Esophagus squamous epithelium (tissue), 4 donors: ENCODE results near the gene L3MBTL2.

ENCODE experiments used
- POLR2A ChIP-seq, 4 donors: fragments of 450-650 bp; IDR thresholded peaks; one replicate each; pipeline ENCODE4 v1.6.1; 2017; ENCODE audit warnings: antibody characterized with exemption in 4 of 4, mild to moderate bottlenecking in 4 of 4, moderate library complexity in 3 of 4
- TF ChIP-seq, protein P1 (sequence below), 6 experiments: fragments of 450-650 bp in 4 of 6; fragments of 200-600 bp in 2 of 6; sonication (generic) in 2 of 6; IDR thresholded peaks; one replicate each; pipeline ENCODE4 v1.5.1; 2016 to 2019; ENCODE audit warnings: antibody characterized with exemption in 6 of 6, mild to moderate bottlenecking in 4 of 6, moderate library complexity in 4 of 6

DNA sequence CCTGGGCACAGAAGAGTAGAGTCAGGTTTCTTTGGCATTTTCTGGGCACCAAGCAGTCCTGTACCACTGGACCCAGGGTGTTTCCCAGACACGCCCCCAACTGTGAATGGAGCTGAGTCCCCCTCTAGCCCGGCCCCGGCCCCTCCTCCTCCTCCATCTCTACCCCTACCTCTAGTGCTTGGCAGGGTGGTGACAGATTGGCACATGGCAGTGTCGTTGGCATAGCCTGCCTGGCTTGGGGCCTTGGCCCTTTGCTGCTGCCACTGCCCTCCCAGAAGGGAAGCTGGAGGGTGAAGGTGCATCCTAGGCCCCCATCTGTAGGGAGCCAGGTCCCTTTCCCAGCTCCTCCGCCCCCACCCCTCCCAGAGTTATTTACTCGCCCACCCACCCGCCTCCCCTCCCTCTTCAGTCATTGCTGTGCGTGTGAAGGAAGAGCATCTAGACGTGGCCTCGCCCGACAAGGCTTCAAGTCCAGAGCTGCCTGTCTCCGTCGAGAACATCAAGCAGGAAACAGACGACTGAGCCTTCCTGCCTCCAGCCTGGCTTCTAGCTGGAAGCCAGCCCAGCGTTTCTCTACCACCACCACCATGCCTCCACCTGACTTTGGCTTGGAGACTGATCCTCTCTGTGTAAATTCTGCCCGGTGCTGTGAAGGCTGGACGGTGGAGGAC lies 24.8 kb downstream of the L3MBTL2 start:
- no peak for TF ChIP-seq POLR2A (IDR thresholded peaks at IDR 0.05)
- TF ChIP-seq, protein P1, sequence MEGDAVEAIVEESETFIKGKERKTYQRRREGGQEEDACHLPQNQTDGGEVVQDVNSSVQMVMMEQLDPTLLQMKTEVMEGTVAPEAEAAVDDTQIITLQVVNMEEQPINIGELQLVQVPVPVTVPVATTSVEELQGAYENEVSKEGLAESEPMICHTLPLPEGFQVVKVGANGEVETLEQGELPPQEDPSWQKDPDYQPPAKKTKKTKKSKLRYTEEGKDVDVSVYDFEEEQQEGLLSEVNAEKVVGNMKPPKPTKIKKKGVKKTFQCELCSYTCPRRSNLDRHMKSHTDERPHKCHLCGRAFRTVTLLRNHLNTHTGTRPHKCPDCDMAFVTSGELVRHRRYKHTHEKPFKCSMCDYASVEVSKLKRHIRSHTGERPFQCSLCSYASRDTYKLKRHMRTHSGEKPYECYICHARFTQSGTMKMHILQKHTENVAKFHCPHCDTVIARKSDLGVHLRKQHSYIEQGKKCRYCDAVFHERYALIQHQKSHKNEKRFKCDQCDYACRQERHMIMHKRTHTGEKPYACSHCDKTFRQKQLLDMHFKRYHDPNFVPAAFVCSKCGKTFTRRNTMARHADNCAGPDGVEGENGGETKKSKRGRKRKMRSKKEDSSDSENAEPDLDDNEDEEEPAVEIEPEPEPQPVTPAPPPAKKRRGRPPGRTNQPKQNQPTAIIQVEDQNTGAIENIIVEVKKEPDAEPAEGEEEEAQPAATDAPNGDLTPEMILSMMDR (IDR thresholded peaks at IDR 0.05), result no peak
